ENCODE results near the gene STYK1.
"Not testable (repeated sequence)": the region's sequence is repeated elsewhere in the genome, so short reads cannot be mapped to it uniquely, and the experiment has no call there.

The STYK1 gene

GRCh38 chr12:10689146-10689545 is 15.3 kb upstream of the STYK1 start:
- DNase-seq (ENCODE audit: low read depth in 2 of 2, low spot score in 1 of 2): no peak

- DNase-seq (ENCODE audit: low read depth in 2 of 2, low spot score in 1 of 2): no peak
Measured at GRCh38 chr12:10688042-10688441, 14.2 kb upstream of the STYK1 start.

- DNase-seq (ENCODE audit: low read depth in 2 of 2, low spot score in 1 of 2): no peak
Measured at GRCh38 chr12:10672231-10672868, 1.5 kb downstream of the STYK1 start.

DNA sequence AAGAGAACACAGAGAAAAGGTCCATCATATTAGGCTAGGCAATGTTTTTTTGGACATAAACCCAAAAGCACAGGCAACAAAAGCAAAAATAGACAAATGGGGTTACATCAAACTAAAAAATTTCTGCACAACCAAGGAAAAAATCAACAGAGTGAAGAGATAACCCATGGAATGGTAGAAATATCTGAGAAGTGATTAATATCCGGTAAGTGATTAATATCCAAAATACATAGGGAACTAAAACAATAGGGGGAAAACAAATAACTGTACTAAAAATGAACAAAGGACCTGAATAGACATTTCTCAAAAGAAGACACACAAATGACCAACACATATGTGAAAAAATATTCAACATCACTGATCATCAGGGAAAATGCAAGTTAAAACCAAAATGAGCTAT is 4.3 kb downstream of the STYK1 start:
- no peak for DNase-seq (ENCODE audit: low read depth in 2 of 2, low spot score in 1 of 2)

GRCh38 chr12:10668526-10668925 is 5.3 kb downstream of the STYK1 start:
- no peak for DNase-seq (ENCODE audit: low read depth in 2 of 2, low spot score in 1 of 2)

- no peak for DNase-seq (ENCODE audit: low read depth in 2 of 2, low spot score in 1 of 2)
Measured at GRCh38 chr12:10667581-10667980, 6.3 kb downstream of the STYK1 start.

- DNase-seq (ENCODE audit: low read depth in 2 of 2, low spot score in 1 of 2): no peak
Measured at GRCh38 chr12:10664499-10664898, 9.4 kb downstream of the STYK1 start.

DNA sequence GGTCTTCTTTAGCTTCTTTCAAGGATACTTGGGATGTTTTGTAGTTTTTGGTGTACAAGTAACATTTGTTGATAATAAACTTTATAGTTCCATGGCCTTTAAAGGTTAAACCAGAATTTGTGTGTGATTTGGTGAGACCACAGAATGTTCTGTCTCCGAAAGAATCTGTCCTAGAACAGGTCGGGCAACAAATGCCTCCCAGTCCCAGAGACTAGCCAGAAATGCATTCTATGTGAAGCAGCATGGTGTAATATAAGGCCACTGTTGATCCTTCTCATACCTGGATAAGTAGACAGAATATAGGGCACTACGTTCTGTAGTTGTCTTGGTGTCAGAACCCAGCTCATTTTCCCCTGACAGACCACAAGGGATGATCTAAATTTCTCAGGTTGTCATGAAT is 10.0 kb downstream of the STYK1 start:
- no peak for DNase-seq (ENCODE audit: low read depth in 2 of 2, low spot score in 1 of 2)

GRCh38 chr12:10661338-10661737 is 12.5 kb downstream of the STYK1 start:
- DNase-seq (ENCODE audit: low read depth in 2 of 2, low spot score in 1 of 2): no peak

DNA sequence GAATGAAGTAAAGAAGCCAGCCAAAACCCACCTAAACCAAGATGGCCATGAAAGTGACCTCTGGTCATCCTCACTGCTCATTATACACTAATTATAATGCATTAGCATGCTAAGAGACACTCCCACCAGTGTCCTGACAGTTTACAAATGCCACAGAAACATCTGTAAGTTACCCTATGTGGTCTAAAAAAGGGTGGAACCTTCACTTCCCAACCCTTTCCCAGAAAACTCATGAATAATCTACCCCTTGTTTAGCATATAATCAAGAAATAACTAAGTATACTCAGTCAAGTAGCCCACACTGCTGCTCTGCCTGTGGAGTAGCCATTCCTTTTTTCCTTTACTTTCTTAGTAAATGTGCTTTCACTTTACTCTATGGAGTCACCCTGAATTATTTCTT is 19.8 kb downstream of the STYK1 start:
- no peak for DNase-seq (ENCODE audit: low read depth in 2 of 2, low spot score in 1 of 2)

- no peak for DNase-seq (ENCODE audit: low read depth in 2 of 2, low spot score in 1 of 2)
Measured at GRCh38 chr12:10652192-10652591, 21.7 kb downstream of the STYK1 start.

DNA sequence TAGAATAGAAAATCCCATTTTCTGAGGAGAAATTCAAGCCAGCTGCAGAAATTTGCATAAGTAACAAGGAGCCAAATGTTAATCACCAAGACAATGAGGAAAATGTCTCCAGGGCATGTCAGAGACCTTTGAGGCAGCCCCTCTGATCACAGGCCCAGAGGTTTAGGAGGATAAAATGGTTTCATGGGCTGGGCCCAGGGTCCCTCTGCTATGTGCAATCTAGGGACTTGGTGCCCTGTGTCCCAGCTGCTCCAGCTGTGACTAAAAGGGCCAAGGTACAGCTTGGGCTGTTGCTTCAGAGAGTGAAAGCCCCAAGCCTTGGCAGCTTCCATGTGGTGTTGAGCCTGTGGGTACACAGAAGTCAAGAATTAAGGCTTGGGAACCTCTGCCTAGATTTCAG is 27.3 kb downstream of the STYK1 start:
- not testable (repeated sequence) for DNase-seq (ENCODE audit: low read depth in 2 of 2, low spot score in 1 of 2)

GRCh38 chr12:10645910-10646309 is 27.9 kb downstream of the STYK1 start:
- DNase-seq (ENCODE audit: low read depth in 2 of 2, low spot score in 1 of 2): no peak

GRCh38 chr12:10641735-10642500 is 31.9 kb downstream of the STYK1 start:
- no peak for DNase-seq (ENCODE audit: low read depth in 2 of 2, low spot score in 1 of 2)

GRCh38 chr12:10638728-10639127 is 35.1 kb downstream of the STYK1 start:
- DNase-seq (ENCODE audit: low read depth in 2 of 2, low spot score in 1 of 2): no peak

GRCh38 chr12:10636611-10637010 is 37.2 kb downstream of the STYK1 start:
- DNase-seq (ENCODE audit: low read depth in 2 of 2, low spot score in 1 of 2): no peak

DNA sequence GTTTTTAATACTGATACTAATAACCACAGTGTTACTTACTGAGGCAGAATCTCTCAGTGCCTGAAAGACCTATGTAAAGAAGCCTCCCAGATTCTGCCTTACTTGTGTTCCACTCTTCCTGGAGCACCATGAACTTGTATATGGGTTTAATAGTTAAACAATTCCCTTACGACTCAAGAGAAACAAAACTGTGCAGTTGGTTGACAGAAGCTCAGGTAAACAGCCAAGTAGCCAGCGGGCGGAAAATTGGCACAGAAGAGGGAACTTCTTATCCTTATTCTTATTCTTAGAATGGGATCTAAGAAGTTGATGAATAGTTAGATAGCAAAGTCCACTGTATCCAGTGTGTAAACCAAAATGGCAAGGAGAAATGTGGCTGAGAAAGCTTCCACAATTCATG is 37.7 kb downstream of the STYK1 start:
- no peak for DNase-seq (ENCODE audit: low read depth in 2 of 2, low spot score in 1 of 2)

GRCh38 chr12:10635306-10635705 is 38.5 kb downstream of the STYK1 start:
- DNase-seq (ENCODE audit: low read depth in 2 of 2, low spot score in 1 of 2): no peak

DNA sequence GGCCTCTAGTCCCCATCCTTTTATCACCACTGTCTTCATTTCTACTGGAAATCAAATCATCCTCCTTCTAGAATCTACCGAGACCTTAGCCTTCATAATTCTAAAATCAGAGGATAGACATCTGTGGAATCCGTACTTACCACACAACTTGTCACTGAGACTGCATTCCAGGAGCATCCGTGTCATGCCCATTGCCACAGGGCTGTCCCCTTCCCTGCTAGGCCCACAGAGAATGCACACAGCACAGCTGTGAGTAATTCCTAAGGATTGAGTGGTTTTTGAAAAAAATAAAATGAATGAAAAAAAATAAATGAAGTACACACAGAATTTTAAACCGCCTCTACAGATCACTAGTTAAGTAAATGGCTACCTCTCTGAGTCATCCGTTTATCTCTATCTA is 39.4 kb downstream of the STYK1 start:
- no peak for DNase-seq (ENCODE audit: low read depth in 2 of 2, low spot score in 1 of 2)

DNA sequence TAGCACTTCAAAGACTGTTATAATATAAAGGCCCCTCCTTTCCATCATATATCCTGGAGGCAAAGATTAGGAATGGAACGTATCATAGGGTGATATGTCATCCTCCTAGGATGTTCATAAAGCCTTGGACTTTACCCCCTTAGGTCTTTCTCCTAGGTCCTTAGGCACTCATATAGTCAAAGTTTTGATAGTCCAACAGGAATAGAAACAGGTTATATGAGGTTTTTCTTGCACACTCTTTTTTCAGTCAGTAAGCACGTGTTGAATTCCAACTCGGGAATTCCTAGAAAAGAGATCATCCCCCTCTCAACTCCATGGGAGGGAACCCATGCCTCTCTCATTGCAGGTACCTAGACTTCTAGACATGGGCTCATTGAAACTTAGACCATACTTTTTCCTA is 40.3 kb downstream of the STYK1 start:
- DNase-seq (ENCODE audit: low read depth in 2 of 2, low spot score in 1 of 2): no peak

DNA sequence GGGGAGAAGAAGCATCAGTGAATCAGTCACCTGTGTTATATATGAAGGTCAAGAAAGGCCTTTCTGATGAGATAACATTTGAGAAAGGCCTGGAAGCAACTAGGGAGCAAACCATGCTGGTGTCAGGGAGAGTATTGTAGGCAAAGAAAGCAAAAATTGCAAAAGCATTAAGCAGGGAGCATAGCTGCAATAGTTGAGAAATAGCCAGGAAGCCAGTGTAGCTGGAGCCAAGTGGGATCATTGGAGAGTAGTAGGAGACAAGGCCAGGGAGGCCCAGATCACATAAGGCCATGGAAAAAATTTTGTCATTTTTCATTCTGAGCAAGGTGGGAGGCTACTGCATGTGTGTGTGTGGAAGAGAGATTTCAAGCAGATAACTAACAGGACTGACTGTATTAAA is 41.6 kb downstream of the STYK1 start:
- no peak for DNase-seq (ENCODE audit: low read depth in 2 of 2, low spot score in 1 of 2)

- no peak for DNase-seq (ENCODE audit: low read depth in 2 of 2, low spot score in 1 of 2)
Measured at GRCh38 chr12:10624605-10625004, 49.2 kb downstream of the STYK1 start.

DNA sequence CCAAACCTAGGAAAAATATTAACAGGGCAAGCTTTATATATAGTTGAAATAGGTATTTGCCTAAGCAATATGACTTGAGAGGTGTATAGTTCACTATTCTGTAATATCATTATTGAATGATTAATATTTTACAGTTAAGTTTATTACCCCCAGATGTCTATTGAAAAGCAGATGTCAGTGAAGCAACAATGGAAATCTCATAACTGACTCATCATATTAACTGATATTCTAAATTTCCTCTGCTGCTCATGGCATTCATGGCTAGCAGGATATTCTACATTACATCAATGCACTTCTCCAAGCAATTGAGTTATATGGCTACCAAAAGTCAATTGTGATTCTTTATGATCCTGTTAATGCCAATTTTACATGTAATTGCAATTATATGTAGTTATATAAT is 50.7 kb downstream of the STYK1 start:
- DNase-seq (ENCODE audit: low read depth in 2 of 2, low spot score in 1 of 2): no peak

All from stimulated activated CD8-positive, alpha-beta memory T cell treated with anti-CD3 and anti-CD28 coated beads, Interleukin-4, amount 100 ng/mL, for 1 hour (primary cell).